H1 (cell line): Measurements from ENCODE around the gene TBX4. TPM values are rescaled to one million over a fixed set of nuclear protein-coding genes. Genes with fewer than 3 reads are reported as not detected.

ENCODE experiments used
- CTCF ChIA-PET: fragments of 300-600 bp; sonication (Branson Sonifier 250); formaldehyde crosslinking; loops from one replicate; lab custom pipeline; 2021; ENCODE audit not compliant: partially characterized antibody; lab: Charles Lee
- POLR2A ChIA-PET: fragments of 300-600 bp; sonication (Branson Sonifier 250); formaldehyde crosslinking; loops from one replicate; lab custom pipeline; 2021; ENCODE audit warnings: inconsistent platforms; ENCODE audit not compliant: partially characterized antibody; lab: Charles Lee
- DNase-seq, 2 experiments: peaks; one replicate each; pipeline versions ENCODE4 v3.0.0 to v3.0.0-alpha.2; 2010 to 2022; ENCODE audit warnings: low spot score in 2 of 2, low read depth in 1 of 2, mixed read lengths in 1 of 2
- FAIRE-seq: peaks from 2 replicates; lab custom pipeline; 2011; peaks lifted over from hg19 to GRCh38; lab: Jason Lieb, UNC
- H2AFZ ChIP-seq: 2 replicates; pipeline ENCODE4 v1.8.1; 2012; ENCODE audit warnings: low read length, inconsistent platforms
- H2AK5ac ChIP-seq: 2 replicates; pipeline ENCODE4 v1.6.1; 2013; ENCODE audit warnings: low read depth, low read length
- H2BK120ac ChIP-seq: replicated peaks from 2 replicates; pipeline ENCODE3; 2013; ENCODE audit warnings: low read depth, low read length, inconsistent platforms
- H2BK12ac ChIP-seq: 2 replicates; pipeline ENCODE4 v1.6.1; 2013; ENCODE audit warnings: low read depth, low read length
- H2BK15ac ChIP-seq: 2 replicates; pipeline ENCODE4 v1.6.1; 2013; ENCODE audit warnings: low read length
- H2BK20ac ChIP-seq: 2 replicates; pipeline ENCODE4 v1.6.1; 2013; ENCODE audit warnings: low read length
- H2BK5ac ChIP-seq: 2 replicates; pipeline ENCODE4 v1.6.1; 2013; ENCODE audit warnings: low read depth, low read length
- H3K14ac ChIP-seq: 2 replicates; pipeline ENCODE4 v1.6.1; 2013; ENCODE audit warnings: inconsistent platforms; ENCODE audit not compliant: insufficient read length
- H3K18ac ChIP-seq: 2 replicates; pipeline ENCODE4 v1.6.1; 2013; ENCODE audit warnings: low read length; ENCODE audit errors: extremely low read depth
- H3K23ac ChIP-seq: 2 replicates; pipeline ENCODE4 v1.6.1; 2013; ENCODE audit warnings: inconsistent platforms; ENCODE audit not compliant: insufficient read length
- H3K23me2 ChIP-seq: 2 replicates; pipeline ENCODE4 v1.6.1; 2013; ENCODE audit warnings: low read depth, low read length
- H3K27ac ChIP-seq: 2 replicates; pipeline ENCODE4 v1.6.1; 2011; ENCODE audit warnings: low read depth, low read length, inconsistent platforms
- H3K27me3 ChIP-seq, 4 experiments: replicated peaks in 1 of 4; 1 replicate in 1 of 4; 2 replicates in 3 of 4; pipeline versions ENCODE4 v1.6.1 to v1.8.1; 2011 to 2013; ENCODE audit warnings: low read length in 3 of 4, mild to moderate bottlenecking in 3 of 4, inconsistent platforms in 2 of 4, mixed read lengths in 2 of 4, moderate library complexity in 1 of 4; ENCODE audit not compliant: control insufficient read depth in 3 of 4, insufficient read depth in 3 of 4; ENCODE audit errors: extremely low read depth in 1 of 4
- H3K36me3 ChIP-seq, 4 experiments: 2 replicates each; pipeline versions ENCODE4 v1.6.1 to v1.8.1; 2011 to 2013; ENCODE audit warnings: mild to moderate bottlenecking in 4 of 4, low read length in 3 of 4, moderate library complexity in 2 of 4, control low read depth in 1 of 4, inconsistent platforms in 1 of 4; ENCODE audit not compliant: insufficient read depth in 4 of 4, control insufficient read depth in 2 of 4
- H3K4ac ChIP-seq: replicated peaks from 2 replicates; pipeline ENCODE3; 2013; ENCODE audit warnings: low read length, low read depth, mixed read lengths, inconsistent platforms; ENCODE audit not compliant: insufficient read length
- H3K4me1 ChIP-seq, 4 experiments: replicated peaks in 1 of 4; 1 replicate in 1 of 4; 2 replicates in 3 of 4; pipeline versions ENCODE4 v1.6.1 to v1.8.1; 2011 to 2013; ENCODE audit warnings: low read length in 3 of 4, inconsistent platforms in 2 of 4, mixed read lengths in 1 of 4; ENCODE audit not compliant: insufficient read depth in 4 of 4, control insufficient read depth in 3 of 4
- H3K4me2 ChIP-seq, 2 experiments: 2 replicates each; pipeline versions ENCODE4 v1.6.1 to v1.8.1; 2011 to 2013; ENCODE audit warnings: low read depth in 2 of 2, low read length in 2 of 2, control low read depth in 1 of 2, inconsistent platforms in 1 of 2, mild to moderate bottlenecking in 1 of 2; ENCODE audit not compliant: insufficient read depth in 1 of 2
- H3K4me3 ChIP-seq, 4 experiments: fragments of 200-600, 300-600 bp in 1 of 4; sonication (generic), shearing (Covaris generic), sonication (Bioruptor Twin) in 1 of 4; 2 replicates each; pipeline versions ENCODE4 v1.5.1 to v1.8.1; 2011 to 2016; ENCODE audit warnings: low read length in 4 of 4, low read depth in 3 of 4, control low read depth in 2 of 4, inconsistent platforms in 2 of 4, mild to moderate bottlenecking in 2 of 4, mixed read lengths in 1 of 4, moderate library complexity in 1 of 4; ENCODE audit not compliant: insufficient read depth in 2 of 4; ENCODE audit errors: extremely low read depth in 1 of 4
- H3K56ac ChIP-seq: replicated peaks from 2 replicates; pipeline ENCODE3; 2013; ENCODE audit warnings: low read depth, mild to moderate bottlenecking, mixed read lengths, low read length, inconsistent platforms; ENCODE audit not compliant: insufficient read length
- H3K79me1 ChIP-seq: 2 replicates; pipeline ENCODE4 v1.6.1; 2013; ENCODE audit warnings: low read depth, low read length, control low read depth
- H3K79me2 ChIP-seq, 2 experiments: 2 replicates each; pipeline versions ENCODE4 v1.6.1 to v1.8.1; 2012 to 2013; ENCODE audit warnings: low read length in 2 of 2, mild to moderate bottlenecking in 2 of 2, inconsistent platforms in 1 of 2; ENCODE audit not compliant: insufficient read depth in 2 of 2, control insufficient read depth in 1 of 2
- H3K9ac ChIP-seq, 4 experiments: replicated peaks in 1 of 4; 1 replicate in 1 of 4; 2 replicates in 3 of 4; pipeline versions ENCODE4 v1.6.1 to v1.8.1; 2011 to 2013; ENCODE audit warnings: low read depth in 3 of 4, low read length in 3 of 4, control low read depth in 2 of 4, mild to moderate bottlenecking in 2 of 4, moderate library complexity in 2 of 4, inconsistent platforms in 1 of 4; ENCODE audit errors: extremely low read depth in 1 of 4
- H3K9me3 ChIP-seq, 2 experiments: 2 replicates each; pipeline versions ENCODE4 v1.6.1 to v1.8.1; 2012 to 2013; ENCODE audit warnings: mild to moderate bottlenecking in 2 of 2, moderate library complexity in 2 of 2, control low read depth in 1 of 2, inconsistent platforms in 1 of 2, low read depth in 1 of 2, low read length in 1 of 2, mixed read lengths in 1 of 2; ENCODE audit not compliant: insufficient read depth in 2 of 2
- H4K20me1 ChIP-seq, 2 experiments: replicated peaks in 1 of 2; 2 replicates each; pipeline versions ENCODE3 to v1.8.1; 2011 to 2013; ENCODE audit warnings: inconsistent platforms in 2 of 2, low read length in 2 of 2, mild to moderate bottlenecking in 1 of 2; ENCODE audit not compliant: insufficient read depth in 2 of 2, control insufficient read depth in 1 of 2
- H4K5ac ChIP-seq: 2 replicates; pipeline ENCODE4 v1.6.1; 2013; ENCODE audit warnings: low read length, low read depth, mixed read lengths, inconsistent platforms; ENCODE audit not compliant: insufficient read length
- H4K8ac ChIP-seq: 2 replicates; pipeline ENCODE4 v1.8.0; 2013; ENCODE audit warnings: mild to moderate bottlenecking, moderate library complexity, low read length, inconsistent platforms; ENCODE audit not compliant: insufficient read depth; ENCODE audit errors: extremely low read depth
- H4K91ac ChIP-seq: replicated peaks from 2 replicates; pipeline ENCODE3; 2013; ENCODE audit warnings: low read length, mixed read lengths, inconsistent platforms; ENCODE audit not compliant: insufficient read length
- CREB1 ChIP-seq: IDR thresholded peaks from 2 replicates; pipeline ENCODE4 v1.6.1; 2012; ENCODE audit warnings: inconsistent platforms
- EZH2 ChIP-seq: fragments of 200-600 bp; sonication (generic); IDR thresholded peaks from 2 replicates; pipeline ENCODE4 v1.7.1; 2012; ENCODE audit warnings: low read depth, mild to moderate bottlenecking, moderate library complexity, low read length, inconsistent platforms; ENCODE audit not compliant: severe bottlenecking
- KDM1A ChIP-seq: fragments of 200-600, 300-600 bp; sonication (generic); IDR thresholded peaks from 2 replicates; pipeline ENCODE4 v1.7.1; 2016; ENCODE audit warnings: mild to moderate bottlenecking, low read length, borderline replicate concordance
- MAFK ChIP-seq: IDR thresholded peaks from 2 replicates; pipeline ENCODE4 v1.6.1; 2012; ENCODE audit warnings: low read depth, mild to moderate bottlenecking, improper control_type of control experiment, low read length
- RBBP5 ChIP-seq: IDR thresholded peaks from 2 replicates; pipeline ENCODE4 v1.7.1; 2012; ENCODE audit warnings: low read depth, mild to moderate bottlenecking, inconsistent platforms, low read length, moderate library complexity, borderline replicate concordance
- RNF2 ChIP-seq: fragments of 200-900, 300-1000 bp; sonication (generic); IDR thresholded peaks from 2 replicates; pipeline ENCODE4 v1.7.1; 2016; ENCODE audit warnings: borderline replicate concordance, low read depth, mild to moderate bottlenecking, antibody characterized with exemption, low read length; ENCODE audit not compliant: poor library complexity, severe bottlenecking; ENCODE audit errors: missing control alignments
- SP2 ChIP-seq: IDR thresholded peaks from 2 replicates; pipeline ENCODE4 v1.6.1; 2012; ENCODE audit warnings: mild to moderate bottlenecking, low read length, inconsistent platforms
- SP4 ChIP-seq: IDR thresholded peaks from 2 replicates; pipeline ENCODE4 v1.6.1; 2012; ENCODE audit warnings: low read length, inconsistent platforms
- SUZ12 ChIP-seq: fragments of 200-600 bp; sonication (generic); IDR thresholded peaks from 2 replicates; pipeline ENCODE4 v1.6.1; 2012; ENCODE audit warnings: mild to moderate bottlenecking, inconsistent platforms, low read length, moderate library complexity, mixed read lengths
- WGBS, 2 experiments: shearing (Covaris generic) in 1 of 2; methylation state at CpG; one replicate each; pipeline versions ENCODE4 v1.1.6 to v1.1.7; 2013 to 2015; ENCODE audit warnings: low lambda C conversion rate in 2 of 2, mixed read lengths in 2 of 2, inconsistent platforms in 1 of 2, low coverage in 1 of 2, missing lambda C conversion rate in 1 of 2; ENCODE audit not compliant: insufficient replicate concordance in 2 of 2, insufficient coverage in 1 of 2, insufficient read length in 1 of 2; ENCODE audit errors: extremely low coverage in 1 of 2, missing lambda C conversion rate in 1 of 2; 5-methylcytosine and 5-hydroxymethylcytosine counted together
- polyA plus RNA-seq, 7 experiments: library from polyadenylated mRNA; depleted of rRNA in 3 of 7; stranded (reverse) in 5 of 7; unstranded in 2 of 7; fragments of >200 nt in 5 of 7; fragments of 200-250 nt in 2 of 7; gene quantifications; 1 replicate in 5 of 7; 2 replicates in 1 of 7; 4 replicates in 1 of 7; pipeline versions ENCODE4 v1.2.1 to v1.2.3, GENCODE V29; 2011 to 2013; ENCODE audit warnings: missing spikeins in 2 of 7, mixed read lengths in 2 of 7
- total RNA-seq: library from RNA; stranded (reverse); fragmentation: NEBNext Ultra II Directional; extraction: Animal tissue kit (Norgen Biotek cat#: 25700); gene quantifications from 2 replicates; pipeline ENCODE4 v1.2.1, GENCODE V29; 2021

The TBX4 gene
- total and polyA plus RNA-seq, 2 of the 8 experiments (the other 6 are each of a cell fraction or from before 2014, with no cell fraction given), result 0.02 TPM; not detected in 1

DNA sequence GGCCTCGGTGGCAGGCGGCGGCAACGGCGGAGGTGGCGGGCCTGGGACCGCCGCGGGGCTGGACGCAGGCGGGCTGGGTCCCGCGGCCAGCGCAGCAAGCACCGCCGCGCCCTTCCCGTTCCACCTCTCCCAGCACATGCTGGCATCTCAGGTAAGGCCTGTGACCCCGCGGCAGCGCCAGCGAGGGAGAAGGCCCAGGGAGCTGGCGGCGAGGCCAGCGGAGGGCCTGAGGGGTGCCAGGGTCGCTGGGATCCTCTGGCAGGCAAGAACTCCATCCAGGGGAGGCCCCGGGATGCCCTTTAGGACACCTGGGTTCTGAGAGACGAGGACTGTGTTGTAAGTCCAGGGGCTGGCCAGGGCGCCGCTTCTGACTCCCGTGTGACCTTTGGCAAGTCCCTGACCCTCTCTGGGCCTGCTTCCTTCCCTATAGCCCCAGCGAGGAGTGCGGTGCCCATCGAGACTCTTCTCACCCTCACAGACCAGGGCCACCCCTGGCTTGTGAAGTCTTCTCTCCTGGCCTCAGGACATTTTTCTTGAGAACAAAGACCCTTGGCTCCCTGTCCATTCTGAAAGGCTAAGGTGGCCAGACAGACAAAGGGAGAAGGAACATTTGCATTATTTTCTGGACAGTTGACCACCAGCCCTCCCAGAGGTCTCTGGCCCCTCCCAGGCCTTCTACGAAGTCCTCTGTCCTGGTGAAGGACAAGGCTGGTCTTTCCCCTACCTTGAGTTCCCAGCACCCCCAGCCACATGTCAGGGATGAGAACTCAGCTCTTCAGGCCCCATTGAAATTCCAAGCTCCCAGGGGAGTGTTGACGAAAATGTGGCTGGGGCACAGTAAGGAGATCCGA, 46.3 kb upstream of the TBX4 start:
- ChIA-PET POLR2A (interaction anchor here (1.0 to 1.1 kb wide), 2 partner anchors 10 to 52 kb away, joined by 3 read pairs; no protein-coding TSS in a partner anchor), CTCF (interaction anchor here (0.9 to 6.8 kb wide), 6 partner anchors 11 to 434 kb away, joined by 3 to 31 read pairs (median 4); no protein-coding TSS in a partner anchor)
- no peak overlapping the region for H3K14ac ChIP-seq
- H2BK12ac ChIP-seq, result peak overlapping the region; percentile 68; the same call in 1 of the 2 replicates
- no peak overlapping the region for H3K4ac ChIP-seq
- H4K91ac ChIP-seq, result no peak overlapping the region
- 19% methylated on average over 28 of the region's 37 CpGs; no CpG with 5 or more reads in 1 of the 2 experiments for WGBS, 2 experiments
- no peak overlapping the region for H2BK20ac ChIP-seq
- no peaks in the 10 kb centered on the region for H3K79me2 ChIP-seq
- H3K27ac ChIP-seq, result no peak overlapping the region
- no peak overlapping the region for H2AK5ac ChIP-seq
- H2BK120ac ChIP-seq, result no peak overlapping the region
- peaks cover 0 to 45% (median 32%) of the 10 kb centered on the region in 4 experiments; a peak in 6 of 7 replicates for H3K4me1 ChIP-seq
- no peaks in the 10 kb centered on the region; a peak in 1 of 4 replicates for H3K9me3 ChIP-seq
- H3K4me2 ChIP-seq, result peak overlapping the region; percentile 63 to 65
- no peak overlapping the region for H3K18ac ChIP-seq
- peaks cover 41 to 45% of the 10 kb centered on the region in 2 experiments for H4K20me1 ChIP-seq
- no peak overlapping the region for H2AFZ ChIP-seq
- DNase-seq (peak in 1 of 2 experiments; percentile 63), FAIRE-seq (no peak)
- H3K36me3 ChIP-seq, result peaks cover 0 to 15% (median 0%) of the 10 kb centered on the region in 4 experiments; a peak in 1 of 8 replicates
- no peak overlapping the region for H2BK5ac ChIP-seq
- TF ChIP-seq RNF2 (peak; percentile 13), SP4 (no peak), SP2 (no peak), SUZ12 (peak; percentile 94), CREB1 (no peak), MAFK (no peak), RBBP5 (no peak), KDM1A (no peak), EZH2 (peak; percentile 97)
- no peak overlapping the region for H3K56ac ChIP-seq
- H2BK15ac ChIP-seq, result no peak overlapping the region
- no peaks in the 10 kb centered on the region for H3K79me1 ChIP-seq
- no peak overlapping the region for H3K9ac ChIP-seq
- no peak overlapping the region; a peak in 1 of 8 replicates for H3K4me3 ChIP-seq
- no peak overlapping the region for H4K5ac ChIP-seq
- peaks cover 2% of the 10 kb centered on the region; the same call in 1 of the 2 replicates for H3K23me2 ChIP-seq
- H4K8ac ChIP-seq, result no peak overlapping the region
- no peak overlapping the region for H3K23ac ChIP-seq
- H3K27me3 ChIP-seq, result peaks cover 98 to 100% (median 99%) of the 10 kb centered on the region in 4 experiments
